HG03342 (cell line): ENCODE data around the gene FMN2.
"Not testable (repeated sequence)": the region's sequence is repeated elsewhere in the genome, so short reads cannot be mapped to it uniquely, and the experiment has no call there.

Source experiments
- ATAC-seq: cut with Tn5 transposase; IDR thresholded peaks from one replicate; pipeline ENCODE4 v1.9.1; 2021; ENCODE audit warnings: mild to moderate bottlenecking, moderate library complexity; ENCODE audit not compliant: unreplicated experiment

FMN2 gene

DNA sequence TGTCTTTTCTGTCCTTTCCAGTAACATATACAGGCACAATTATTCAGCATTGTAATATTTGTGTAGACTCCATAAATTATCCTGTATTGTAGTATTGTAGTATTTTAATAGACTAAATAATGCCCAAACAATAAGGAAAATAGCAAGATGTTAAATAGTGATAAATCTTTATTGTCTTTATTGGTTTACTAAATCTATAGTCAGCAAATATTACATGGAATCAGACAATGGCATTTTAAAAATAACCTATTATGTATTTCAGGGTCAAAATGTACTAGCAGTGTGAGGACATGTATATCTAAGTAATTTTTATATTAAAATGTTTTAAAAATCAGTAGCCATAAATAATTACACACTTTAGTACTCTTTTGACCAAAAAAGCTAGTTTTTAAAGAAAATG lies 317.9 kb downstream of the FMN2 start:
- no peak for ATAC-seq

DNA sequence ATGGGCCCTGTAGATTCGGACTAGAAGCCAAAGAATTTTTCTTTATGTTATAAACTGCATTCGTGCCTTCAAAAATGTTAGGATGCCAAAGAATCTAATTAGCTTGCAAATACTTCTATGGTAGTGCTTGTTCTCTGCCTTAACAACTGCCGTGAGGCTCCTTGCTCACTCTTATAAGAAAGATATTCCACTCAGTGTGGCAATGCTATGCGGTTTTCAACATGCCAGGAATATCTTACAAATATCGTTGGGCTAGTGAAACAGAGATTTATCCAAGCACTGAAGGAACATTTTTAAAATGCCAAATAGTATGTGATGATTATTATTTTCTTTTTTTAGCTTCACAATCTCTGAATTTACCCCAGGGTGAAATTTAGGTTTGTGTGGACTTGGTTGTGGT lies 322.0 kb downstream of the FMN2 start:
- no peak for ATAC-seq

GRCh38 chr1:240414237-240414636 lies 322.6 kb downstream of the FMN2 start:
- ATAC-seq = no peak

DNA sequence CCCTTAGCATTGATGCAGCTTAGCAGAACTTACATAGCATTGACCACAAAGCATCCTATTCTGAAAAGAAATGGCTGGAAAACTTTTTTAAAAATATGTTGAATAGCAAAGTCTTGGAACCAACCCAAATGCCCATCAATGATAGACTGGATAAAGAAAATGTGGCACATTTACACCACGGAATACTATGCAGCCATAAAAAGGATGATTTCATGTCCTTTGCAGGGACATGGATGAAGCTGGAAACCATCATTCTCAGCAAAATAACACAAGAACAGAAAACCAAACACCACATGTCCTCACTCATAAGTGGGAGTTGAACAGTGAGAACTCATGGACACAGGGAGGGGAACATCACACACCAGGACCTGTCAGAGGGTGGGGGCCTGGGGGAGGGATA lies 323.3 kb downstream of the FMN2 start:
- ATAC-seq = not testable (repeated sequence)

DNA sequence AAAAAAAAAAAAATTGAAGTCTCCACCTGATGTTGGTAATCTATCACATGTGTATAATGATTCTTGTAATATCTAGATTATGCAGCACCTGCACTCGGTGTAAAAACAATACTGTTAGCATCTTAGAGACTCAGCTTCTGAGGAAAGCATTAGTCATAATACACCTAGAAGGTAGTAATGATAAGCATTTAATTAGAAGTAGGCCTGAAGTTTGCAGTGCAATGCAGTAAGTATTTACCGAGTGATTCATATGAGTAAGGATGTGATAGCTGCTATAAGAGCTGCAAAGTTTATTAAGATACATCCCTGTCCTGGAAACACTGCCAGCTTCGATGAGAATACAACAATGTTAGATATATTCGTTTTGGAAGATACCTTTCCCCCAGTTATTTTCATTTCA lies 323.8 kb downstream of the FMN2 start:
- ATAC-seq = no peak

GRCh38 chr1:240417317-240417716 lies 325.6 kb downstream of the FMN2 start:
- ATAC-seq = no peak

- ATAC-seq = no peak
These were observed 329.1 kb downstream of the FMN2 start for GRCh38 chr1:240420766-240421165.

- no peak for ATAC-seq
These were observed 331.7 kb downstream of the FMN2 start for GRCh38 chr1:240423246-240423924.

- no peak for ATAC-seq
These were observed 333.2 kb downstream of the FMN2 start for GRCh38 chr1:240424740-240425464.

DNA sequence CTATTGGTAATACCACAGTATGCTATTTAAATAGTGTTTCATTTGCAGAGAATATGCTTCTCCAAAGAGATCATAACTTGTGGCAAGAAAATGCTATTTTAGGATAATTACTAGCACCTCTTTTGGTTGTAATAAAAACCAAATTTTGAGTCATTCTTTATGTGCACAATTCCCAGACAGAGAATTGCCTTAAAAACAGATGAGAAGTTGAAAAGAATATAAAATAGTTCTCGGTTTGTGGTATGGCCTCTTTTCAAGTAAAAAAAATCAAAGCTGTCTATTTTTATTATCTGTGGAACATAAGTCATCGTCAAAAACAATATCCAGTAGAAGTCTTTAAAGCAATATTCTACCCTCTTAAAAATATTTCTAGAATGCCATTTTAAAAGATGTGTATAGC lies 334.4 kb downstream of the FMN2 start:
- no peak for ATAC-seq

DNA sequence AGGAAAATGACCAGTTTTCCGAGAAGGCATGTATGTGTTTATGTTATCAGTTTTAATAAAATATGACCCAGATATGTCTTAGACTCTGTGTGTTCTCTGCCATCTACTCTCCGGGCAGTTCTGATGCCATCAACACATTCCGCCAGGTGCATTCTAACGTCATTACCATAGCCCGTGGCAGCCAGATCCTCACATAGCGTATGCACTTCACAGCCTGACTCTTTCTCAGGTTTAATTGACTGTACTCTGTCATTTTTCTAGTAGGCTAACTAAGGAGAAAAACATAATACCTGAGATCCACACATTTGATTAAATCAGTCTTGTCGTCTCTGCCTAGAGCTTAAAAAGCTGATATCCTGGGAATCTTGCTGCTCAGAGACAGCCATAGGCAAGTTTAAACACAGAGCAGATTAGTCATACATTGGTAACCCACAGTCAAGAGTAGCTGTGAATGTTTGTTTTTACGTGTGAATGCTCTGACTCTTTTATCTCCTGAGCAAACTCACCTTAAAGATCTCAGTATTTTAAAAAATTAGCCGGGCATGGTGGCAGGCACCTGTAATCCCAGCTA lies 344.4 kb downstream of the FMN2 start:
- ATAC-seq = no peak

DNA sequence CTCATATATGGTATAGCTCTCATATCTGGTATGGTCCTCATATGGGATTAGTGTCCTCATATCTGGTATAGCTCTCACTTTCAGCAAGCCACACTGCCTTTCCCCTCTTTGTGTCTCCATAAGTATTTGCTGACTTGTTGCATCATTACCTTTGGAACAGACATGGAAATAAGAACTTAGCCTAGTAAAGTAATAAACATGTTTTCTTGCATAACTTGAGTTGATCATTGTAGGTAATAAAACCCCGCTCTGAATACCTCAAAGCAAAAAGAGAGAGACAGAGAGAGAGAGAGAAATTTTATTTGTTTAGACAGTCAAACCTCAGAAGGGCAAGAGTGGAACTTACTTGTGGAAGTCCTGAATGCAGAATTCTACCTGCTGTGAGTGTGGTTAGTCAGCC lies 350.0 kb downstream of the FMN2 start:
- no peak for ATAC-seq

GRCh38 chr1:240445369-240445768 lies 353.7 kb downstream of the FMN2 start:
- no peak for ATAC-seq

GRCh38 chr1:240455228-240455821 lies 363.6 kb downstream of the FMN2 start:
- peak; percentile 68 for ATAC-seq

DNA sequence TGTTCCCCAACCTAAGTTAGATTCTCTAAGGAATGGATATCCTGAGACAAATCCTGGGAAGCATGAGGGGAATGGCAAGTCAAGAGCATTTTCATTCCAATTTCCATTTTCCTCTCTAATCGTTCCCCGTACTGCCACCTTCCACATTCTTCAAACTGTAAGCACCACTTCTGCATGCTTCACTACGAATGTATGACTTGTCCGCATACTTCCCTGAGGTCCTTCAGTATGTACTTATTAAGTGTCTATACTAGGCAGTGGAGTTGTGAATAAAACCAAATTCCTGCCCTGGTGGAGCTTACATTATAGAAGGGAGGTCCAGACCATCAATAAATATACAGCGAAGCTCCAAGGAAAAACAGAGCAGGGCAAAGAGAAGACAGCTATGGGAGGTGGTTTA lies 365.5 kb downstream of the FMN2 start:
- no peak for ATAC-seq

DNA sequence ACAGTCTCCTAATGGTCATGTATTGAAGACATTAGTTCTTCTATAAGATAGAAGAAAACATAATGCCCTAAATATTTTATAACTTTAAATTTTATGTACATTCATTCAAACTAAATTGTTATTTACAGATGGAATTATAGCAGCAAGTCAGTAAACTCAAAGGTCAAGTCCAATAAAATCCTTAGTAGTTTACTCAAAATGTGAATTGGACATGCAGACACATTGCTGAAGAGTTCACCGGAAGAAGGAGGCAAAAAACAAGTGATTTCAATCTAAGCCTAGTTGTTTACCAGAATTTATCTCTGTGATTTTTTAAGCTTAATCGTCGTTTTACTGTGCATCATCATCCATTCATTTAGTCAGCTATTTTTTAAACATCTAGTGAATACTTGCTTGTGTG lies 370.6 kb downstream of the FMN2 start:
- no peak for ATAC-seq

DNA sequence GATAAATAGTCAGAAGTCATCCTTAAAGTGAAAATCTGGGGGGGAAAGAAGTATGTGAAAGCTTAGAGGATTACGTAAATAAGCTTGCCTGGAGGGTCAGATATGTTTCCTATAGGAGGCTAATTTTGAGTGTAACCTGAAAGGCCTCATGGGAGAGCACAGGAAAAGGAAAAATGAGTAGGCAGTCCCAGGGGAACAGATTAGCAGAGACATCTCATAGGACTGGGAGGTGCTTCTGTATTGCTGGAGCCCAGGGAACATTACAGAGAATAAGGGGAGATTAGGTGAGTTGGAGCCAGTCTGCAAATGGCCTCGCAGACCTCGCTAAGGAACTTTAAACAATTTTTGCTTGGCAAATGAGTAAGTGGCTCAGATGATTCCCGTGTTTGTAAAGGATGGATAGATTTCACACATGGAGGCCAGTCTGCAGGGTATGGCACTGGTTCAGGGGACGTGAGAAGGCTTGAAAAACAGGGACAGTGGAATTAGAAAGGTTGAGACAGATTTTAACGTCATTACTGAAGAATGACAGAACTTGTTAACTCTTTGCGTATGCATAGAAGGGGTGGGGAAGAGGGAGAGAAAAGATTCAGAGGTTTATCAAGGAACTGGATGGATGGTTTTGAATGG lies 371.2 kb downstream of the FMN2 start:
- ATAC-seq = no peak

DNA sequence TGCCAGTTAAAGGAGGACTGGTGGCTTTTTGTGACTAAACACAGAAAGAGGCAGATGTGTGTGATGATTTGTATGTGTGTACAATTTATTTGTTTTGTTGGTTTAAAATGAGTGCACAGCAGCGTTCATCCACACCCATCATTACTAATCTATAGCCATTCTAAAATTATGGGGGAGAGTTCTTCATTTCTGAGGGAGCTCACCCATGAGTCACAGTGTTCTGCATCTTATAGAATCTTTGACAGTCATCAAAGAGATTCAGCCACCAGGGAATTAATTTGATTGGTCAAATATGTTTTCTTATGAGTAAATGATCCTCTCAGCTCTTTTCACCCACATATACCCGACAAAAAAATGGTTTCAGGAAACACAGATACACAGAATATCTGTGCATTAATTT lies 372.4 kb downstream of the FMN2 start:
- ATAC-seq = no peak

- no peak for ATAC-seq
These were observed 373.9 kb downstream of the FMN2 start for GRCh38 chr1:240465531-240465940.

DNA sequence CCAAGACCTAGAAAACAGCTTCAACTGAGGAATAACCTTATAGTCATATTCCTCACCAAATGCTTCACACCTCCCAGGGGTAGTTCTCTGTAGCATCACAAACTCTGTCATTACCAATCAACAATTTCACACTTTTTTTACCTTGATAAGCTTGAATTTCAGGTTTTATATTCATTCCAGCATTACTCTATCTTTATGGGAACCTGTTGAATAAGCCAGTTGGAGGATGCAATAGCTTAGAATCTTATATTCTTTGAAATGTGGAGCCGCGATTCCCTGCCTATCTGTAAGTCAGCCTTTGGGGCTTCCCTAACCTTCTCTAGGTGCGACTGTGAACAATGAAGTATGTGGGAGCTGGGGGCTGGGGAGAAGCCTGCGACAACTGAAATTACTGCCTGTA lies 374.8 kb downstream of the FMN2 start:
- no peak for ATAC-seq

DNA sequence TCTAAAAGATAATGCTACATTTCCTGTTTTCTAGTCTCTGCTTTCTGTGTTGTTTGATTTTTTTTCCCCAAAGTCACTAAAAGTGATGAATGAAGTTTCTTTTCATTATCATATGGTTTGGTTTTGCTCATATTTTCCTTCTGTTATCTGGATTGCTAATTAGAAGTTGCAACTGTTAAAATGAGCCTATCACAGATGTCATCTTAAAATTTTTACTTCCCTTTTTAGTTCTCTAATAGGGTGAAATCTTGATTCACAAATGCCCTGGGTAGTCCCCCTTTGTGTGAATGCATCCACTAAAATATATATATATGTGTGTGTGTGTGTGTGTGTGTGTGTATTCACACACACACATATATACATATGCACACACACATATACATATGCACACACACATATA lies 376.2 kb downstream of the FMN2 start:
- ATAC-seq = no peak

DNA sequence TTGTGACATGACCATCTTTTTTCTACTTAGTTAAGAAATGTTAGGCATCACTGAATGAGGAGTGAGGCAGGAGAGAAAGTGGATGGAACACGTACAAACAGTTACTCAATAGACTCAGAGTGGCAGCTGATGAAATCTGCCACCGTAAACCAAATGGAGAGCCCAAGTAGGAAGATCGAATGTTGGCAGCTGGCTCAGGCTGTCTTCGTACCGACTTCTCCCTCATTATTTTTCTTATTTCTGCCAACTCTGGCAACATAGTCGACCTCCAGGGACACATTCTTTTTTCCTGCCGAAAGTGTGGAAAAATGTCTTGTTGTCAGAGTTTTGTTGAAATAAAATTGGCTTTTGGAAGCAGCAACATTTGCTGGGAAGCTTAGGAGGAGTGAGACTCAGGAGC lies 377.0 kb downstream of the FMN2 start:
- no peak for ATAC-seq
